ELR (cell line): Measurements from ENCODE around the gene LPAR1.
"Not testable (repeated sequence)": the region's sequence is repeated elsewhere in the genome, so short reads cannot be mapped to it uniquely, and the experiment has no call there.

Experiments used
- DNase-seq: peaks from one replicate; pipeline ENCODE4 v3.0.0-alpha.2; 2015; ENCODE audit warnings: low read depth

The LPAR1 gene

DNA sequence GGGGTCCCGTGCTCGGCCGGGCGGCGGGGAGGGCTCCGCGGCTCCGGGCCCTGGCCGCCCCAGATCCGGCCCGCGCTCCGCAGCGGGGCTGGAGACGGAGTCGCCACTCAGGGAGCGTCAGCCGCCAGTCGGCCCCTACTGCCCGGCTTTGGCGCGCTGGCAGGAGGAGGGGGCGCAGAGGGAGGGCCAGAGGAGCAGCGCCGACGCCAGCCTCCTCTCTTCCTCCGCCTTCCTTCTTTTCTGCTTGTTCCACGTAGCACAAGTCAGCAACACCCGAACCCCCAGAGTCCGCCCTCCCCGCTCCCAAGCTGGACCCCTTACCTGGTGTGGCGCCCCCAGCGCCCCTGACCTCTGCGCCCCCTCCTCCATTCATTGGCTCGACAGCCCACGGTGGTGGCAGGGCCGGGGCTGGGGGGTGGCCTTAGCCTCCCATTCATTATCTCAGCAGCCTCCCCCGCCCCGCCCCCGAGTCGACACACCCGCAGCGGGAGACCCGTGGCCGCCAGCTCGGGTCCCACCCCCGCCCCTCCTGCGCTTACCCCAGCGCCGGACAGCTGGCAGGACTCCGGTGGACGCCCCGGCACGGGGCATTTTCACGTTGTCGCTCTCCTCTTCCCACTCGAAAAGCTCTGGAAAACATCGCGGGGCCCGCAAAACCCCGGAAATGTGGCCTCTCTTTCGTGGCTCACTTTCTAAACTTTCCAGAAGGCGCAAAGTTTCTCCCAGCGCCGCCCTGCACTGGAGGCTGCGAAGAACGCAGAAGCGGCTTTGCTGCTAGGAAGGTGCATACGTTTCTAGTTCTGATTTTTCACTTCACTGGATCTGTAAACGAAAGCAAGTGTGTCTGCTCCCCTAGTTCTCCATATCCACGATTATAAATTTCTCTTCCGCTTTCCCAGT, at the start of gene LPAR1:
Gene LPAR1 (minus strand): TSS at position 140 of the 900 bp plus-strand sequence. CDS start 66,353 bp downstream, outside the sequence.
- peak; percentile 70 for DNase-seq

DNA sequence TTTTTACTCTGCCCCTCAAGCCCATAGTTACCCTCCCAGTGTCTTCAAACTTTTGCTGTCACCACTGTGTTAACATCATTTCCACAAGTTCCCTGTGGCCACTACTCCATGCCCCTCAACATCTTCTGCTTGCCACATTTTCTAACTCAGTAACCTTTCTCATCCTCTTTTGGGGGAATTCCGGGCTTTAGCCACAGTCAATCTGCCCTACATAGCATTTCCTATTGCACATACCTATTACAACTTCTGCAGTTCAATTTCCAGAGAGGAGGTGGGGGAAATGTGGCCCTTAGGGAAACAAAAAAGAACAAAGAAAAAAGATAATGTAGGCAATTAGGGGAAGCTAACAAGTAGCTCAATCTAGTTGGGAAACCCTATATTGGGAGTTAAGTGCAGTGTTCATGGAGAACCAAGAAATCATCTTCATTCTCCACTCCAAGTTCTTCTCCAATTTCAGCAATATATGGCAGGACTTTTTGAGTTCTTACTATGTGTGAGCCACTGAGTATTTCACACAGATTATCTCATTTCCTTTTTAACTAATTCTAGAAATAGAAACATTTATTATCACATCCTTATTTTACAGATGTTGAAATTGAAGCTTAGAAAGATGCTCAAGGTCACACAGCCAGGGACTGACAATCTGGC, 40.2 kb upstream of the LPAR1 start:
- DNase-seq: peak; percentile 16

DNA sequence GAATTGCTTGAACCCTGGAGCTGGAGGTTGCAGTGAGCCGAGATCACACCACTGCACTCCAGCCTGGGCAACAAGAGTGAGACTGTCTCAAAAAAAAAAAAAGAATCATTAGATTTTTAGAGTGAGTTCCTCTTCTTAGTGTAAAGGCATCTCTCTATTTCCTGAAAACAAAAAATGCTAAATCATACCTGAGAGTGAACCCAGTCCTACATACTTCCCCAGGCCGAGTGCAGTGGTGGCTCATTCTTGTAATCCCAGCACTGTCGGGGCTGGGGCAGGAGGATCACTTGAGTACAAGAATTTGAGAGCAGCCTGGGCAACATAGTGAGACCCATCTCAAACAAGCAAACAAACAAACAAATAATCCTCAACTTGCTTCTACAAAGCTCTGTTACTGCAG, 38.2 kb upstream of the LPAR1 start:
- DNase-seq: no peak

GRCh38 chr9:111076042-111076441, 37.8 kb upstream of the LPAR1 start:
- DNase-seq: no peak

GRCh38 chr9:111074395-111074794, 36.1 kb upstream of the LPAR1 start:
- DNase-seq: no peak

DNA sequence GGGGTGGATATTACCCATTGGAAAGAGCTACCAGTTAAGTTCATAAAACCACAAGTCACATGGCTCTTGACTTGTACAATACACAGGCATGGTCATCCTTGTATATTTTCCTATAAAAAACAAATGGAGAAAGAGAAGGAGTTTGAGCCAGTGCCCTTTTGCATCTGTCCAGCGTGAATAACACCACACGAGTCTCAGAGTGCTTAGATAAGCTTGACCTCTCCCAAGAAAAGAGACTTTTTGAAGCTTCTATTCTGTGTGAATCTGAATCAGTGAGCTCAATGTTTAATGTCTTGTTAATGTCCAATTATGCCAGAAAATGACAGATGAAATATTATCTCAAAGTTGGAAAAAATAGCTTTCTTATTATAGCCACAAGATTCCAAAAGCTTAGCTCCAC, 30.9 kb upstream of the LPAR1 start:
- no peak for DNase-seq

- no peak for DNase-seq
Measured at GRCh38 chr9:111068771-111069170, 30.5 kb upstream of the LPAR1 start.

DNA sequence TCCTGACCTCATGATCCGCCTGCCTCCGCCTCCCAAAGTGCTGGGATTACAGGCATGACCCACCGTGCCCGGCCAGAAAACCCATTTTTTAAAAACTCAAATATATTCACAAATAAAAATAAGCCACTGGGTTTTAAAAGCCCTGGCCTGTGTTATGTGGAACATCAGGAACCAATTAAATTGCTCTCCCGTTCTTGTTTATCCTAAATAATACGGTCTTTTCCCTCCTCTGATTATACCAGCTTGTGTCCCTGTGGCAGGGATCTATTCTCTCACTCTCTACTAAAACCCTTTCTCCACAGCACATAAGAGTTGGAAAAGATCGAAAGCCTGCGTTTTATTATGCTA, 30.1 kb upstream of the LPAR1 start:
- no peak for DNase-seq

DNA sequence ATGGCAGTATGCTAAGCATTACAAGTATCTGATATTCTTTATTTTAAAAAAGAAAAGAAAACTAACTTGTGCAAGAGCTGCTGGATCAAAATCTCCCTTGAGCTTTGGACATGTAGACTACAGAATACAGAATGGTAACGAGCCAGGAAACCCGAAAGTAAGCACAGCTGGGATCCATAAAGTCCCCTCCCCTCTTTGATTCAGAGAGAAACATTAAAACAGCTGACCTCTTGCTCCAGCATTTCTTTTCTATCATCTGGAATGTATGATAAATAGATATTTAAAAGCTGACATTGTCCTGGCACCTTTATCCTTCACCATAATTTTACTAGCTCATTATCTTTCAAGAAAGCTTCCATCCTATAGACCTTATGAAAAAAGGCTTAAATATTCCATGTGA, 28.2 kb upstream of the LPAR1 start:
- no peak for DNase-seq

GRCh38 chr9:111065414-111065813, 27.1 kb upstream of the LPAR1 start:
- DNase-seq: no peak

GRCh38 chr9:111064160-111064837, 26.0 kb upstream of the LPAR1 start:
- DNase-seq: no peak

DNA sequence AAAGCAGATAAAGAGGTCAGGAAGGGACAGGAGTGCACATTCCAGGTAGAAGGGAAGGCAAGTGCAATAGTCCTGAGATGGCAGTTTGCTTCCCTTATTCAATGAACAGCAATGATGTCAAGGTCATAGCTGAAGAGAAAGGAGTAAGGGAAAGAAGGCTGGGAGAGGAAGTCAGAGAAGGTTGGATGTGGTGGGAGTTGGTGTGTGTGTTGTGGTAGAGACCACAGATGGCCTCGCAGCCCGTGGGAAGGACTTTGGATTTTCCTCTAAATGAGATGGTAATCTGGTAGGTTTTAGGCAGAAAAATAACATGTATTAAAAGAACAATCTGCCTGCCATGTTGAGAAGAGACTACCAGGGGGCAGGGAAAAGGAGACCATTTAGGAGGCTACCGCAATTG, 25.1 kb upstream of the LPAR1 start:
- DNase-seq: no peak

GRCh38 chr9:111058166-111058565, 19.9 kb upstream of the LPAR1 start:
- DNase-seq: no peak

- peak; percentile 39 for DNase-seq
Measured at GRCh38 chr9:111056538-111056937, 18.3 kb upstream of the LPAR1 start.

- peak; percentile 93 for DNase-seq
Measured at GRCh38 chr9:111052791-111053190, 14.5 kb upstream of the LPAR1 start.

DNA sequence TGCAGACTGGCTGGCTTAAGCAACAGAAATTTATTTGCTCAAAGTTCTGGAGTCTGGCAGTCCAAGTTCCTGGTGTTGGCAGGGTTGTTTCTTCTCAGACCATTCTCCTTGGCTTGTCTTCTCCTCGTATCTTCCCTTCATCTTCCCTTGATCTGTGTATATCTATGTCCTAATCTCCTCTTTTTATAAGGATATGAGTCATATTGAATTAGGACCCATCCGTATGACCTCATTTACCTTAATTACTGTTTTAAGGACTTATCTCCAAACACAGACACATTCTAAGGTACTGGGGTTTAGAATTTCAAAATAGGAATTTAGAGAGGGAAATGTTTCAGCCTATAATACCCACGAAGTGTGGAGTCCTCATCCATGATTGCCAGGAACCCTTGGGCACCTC, 13.1 kb upstream of the LPAR1 start:
- peak; percentile 40 for DNase-seq

- peak; percentile 25 for DNase-seq
Measured at GRCh38 chr9:111050819-111051218, 12.5 kb upstream of the LPAR1 start.

GRCh38 chr9:111047287-111047686, 9.0 kb upstream of the LPAR1 start:
- not testable (repeated sequence) for DNase-seq

GRCh38 chr9:111041902-111042301, 3.6 kb upstream of the LPAR1 start:
- DNase-seq: no peak

GRCh38 chr9:111040494-111040893, 2.2 kb upstream of the LPAR1 start:
- DNase-seq: no peak

DNA sequence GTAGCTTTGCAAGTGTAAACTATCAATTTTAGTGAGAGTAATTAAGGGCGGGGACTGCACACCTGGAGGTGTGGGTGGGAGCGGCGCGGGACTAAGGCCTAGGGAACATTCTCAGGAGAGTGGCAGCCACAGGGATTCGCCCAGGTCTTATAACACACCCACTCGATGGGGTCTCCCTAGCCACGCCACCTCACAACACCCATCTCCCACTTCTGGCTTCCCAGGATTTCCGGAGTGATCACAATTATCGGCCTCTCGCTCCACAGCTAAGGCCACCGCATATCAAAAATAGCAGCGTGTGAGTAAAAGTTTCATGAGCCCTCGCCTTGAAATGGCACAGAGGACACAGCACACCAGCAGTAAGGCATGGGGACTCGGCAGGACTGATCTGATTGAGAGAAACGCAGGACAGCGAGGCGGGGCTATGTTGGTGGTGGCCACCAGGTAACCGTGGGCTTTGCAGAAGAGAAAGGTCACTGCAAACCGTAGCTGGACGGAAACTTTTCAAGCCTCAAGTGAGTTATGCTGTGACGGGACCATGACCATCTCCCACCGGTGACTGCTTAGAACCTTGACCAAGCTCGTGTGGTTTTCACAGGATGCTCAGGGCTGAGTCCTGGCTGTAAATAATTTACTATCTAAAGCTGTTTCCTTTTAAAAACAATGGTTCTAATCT, 1.1 kb upstream of the LPAR1 start:
- DNase-seq: no peak

DNA sequence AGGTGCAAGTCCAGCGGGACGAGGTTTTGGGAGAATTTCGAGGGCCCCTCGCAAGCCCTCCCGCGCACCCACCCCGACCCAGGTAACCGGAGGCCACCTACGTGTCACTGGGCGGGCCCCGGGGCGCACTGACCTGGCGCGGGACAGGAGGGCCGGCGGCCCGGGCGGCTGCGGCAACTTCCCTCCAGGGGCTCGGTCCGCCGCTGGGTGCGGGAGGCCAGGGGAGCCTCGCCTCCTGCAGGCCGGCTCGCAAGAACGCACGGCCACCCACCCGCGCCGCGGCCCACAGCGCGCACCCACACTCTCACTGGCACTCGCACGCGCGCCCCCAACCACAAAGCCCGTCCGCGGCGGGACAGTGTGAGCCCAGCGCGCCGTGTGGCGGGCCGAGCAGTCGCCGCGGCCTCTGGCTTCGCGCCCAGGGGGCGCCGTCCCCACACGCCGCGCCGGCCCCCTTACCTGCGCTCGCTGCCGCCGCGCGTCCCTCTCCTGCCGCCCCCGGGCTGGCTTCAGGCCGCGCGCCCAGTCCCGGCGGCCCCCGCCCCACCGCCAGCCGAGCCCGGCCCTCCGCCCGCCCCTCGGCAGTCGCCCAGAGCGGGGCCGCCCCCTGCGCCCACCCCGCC, 451 bp downstream of the LPAR1 start:
- peak; percentile 61 for DNase-seq
